NOMO-1 treated with dmso at 0.1 percent for 144 hours (cell line): ENCODE results near the gene ELF3.
"Not testable (repeated sequence)": the region's sequence is repeated elsewhere in the genome, so short reads cannot be mapped to it uniquely, and the experiment has no call there.

Source experiments
- DNase-seq: peaks from one replicate; lab custom pipeline; 2025; ENCODE audit not compliant: unreplicated experiment; lab: John Stamatoyannopoulos, UW

The ELF3 gene

DNA sequence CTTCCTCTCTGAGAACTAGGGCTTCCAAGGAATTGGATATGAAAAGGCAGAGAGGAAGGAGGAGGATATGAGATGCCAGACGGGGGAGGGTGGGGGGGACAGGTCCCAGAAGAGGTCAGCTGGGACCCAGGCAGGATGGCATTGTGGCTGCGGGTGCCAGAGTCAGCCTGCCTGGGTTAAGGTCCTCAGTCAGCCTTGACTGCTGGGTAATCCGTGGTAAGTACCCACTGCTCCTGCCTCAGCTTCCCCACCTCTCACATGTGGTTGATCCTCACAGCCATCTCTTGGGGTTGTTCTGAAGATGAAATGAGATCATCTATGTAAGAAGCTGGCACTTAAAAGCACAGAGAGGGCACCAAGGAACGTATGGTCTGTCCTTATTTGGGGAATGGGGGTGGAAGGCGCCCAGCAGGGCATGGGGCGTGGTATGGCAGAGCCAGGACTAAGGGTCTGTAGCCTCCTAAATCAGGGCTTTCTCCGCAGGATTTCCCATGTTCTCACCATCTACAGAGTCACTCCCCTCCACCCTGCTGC, 23.8 kb downstream of the ELF3 start:
- no peak for DNase-seq

DNA sequence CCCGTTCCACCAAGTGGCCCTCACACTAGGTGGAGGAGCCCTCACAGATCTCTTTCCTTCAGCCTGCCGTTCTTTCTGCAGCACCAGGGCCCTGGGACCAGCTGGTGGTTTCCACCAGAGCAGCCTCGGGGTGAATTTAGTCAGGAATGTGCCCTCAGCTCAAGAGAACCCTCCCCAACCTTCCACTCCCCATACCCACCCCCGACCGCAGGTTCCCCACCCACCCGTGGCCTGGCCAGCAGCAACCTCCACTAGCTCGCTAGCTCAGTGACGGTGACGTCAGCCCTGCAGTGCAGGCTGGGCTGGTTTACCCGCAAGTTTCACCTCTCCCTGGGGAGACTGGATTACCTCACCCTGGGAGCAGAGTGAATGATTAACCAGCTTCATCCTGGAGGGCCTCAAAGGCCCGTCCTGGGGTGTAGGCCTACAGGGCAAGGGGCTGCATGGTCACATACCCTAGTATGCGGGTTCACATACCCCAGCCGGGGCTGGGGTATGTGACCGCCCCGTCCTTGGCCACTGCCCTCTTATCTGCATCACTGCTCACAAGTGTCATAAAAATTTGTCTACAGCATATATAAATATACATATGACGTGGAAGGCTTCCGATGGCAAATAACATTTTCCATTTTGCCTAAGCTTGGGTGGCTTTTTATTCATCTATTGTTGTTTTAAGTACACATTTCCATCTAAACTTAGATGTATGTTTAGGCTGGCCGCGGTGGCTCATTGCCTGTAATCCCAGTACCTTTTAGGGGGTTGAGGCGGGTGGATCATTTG, 24.5 kb downstream of the ELF3 start:
- DNase-seq = no peak

DNA sequence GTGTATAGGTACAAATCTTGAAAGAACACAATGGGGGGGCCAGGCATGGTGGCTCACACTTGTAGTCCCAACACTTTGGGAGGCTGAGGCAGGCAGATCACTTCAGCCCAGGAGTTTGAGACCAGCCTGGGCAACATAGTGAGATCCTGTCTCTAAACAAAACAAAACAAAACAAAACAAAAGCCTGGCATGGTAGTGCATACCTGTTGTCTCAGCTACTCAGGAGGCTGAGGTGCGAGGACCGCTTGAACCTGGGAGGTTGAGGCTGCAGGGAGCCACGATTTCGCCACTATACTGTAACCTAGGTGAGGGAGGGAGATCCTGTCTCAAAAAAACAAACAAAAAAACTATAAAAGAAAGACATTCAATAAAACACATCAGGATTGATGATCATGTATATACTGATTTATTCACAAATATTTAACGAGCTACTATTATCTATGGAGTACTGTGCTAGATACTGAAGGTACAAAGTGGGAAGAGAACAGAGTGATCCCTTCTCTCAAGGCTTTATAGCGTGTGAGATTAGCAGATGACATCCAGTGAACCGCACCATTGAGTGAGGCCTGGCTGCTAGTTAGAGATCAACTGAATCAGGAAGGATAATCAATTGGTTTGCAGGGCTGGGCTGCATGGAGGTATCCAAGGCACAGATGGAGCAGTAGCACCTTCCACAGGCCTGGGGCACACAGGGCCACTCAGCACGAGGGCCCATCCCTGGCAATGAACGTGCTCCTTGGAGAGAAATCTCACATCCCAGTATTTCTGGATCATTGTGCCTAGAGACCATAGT, 26.4 kb downstream of the ELF3 start:
- no peak for DNase-seq

DNA sequence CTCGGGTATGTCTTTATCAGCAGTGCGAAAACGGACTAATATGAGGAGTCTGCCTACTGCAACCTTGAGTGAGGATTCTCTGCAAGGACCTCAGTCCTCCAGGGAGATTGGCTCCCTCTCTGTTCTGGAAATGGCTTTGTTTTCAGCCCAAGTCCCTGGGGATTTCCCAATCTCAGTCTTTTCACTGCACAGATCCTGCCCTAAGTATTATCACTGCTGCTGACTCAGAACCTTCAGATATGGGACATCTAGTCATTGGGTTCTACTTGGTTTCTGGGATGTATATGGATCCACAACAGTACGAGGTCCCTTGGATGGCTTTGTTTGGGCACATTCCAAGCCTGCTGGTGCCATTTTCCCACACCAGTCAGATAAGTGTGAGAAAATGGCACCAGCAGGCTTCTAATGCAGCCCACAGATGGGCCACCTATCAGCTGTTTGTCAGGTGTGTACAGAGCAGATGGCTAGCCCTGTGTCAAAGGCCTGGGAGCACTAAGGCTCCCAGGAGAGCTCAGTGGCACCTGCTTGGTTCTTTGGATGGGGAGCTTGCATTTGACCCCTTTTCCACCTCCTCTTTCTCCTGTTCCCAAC, 27.4 kb downstream of the ELF3 start:
- DNase-seq = no peak

DNA sequence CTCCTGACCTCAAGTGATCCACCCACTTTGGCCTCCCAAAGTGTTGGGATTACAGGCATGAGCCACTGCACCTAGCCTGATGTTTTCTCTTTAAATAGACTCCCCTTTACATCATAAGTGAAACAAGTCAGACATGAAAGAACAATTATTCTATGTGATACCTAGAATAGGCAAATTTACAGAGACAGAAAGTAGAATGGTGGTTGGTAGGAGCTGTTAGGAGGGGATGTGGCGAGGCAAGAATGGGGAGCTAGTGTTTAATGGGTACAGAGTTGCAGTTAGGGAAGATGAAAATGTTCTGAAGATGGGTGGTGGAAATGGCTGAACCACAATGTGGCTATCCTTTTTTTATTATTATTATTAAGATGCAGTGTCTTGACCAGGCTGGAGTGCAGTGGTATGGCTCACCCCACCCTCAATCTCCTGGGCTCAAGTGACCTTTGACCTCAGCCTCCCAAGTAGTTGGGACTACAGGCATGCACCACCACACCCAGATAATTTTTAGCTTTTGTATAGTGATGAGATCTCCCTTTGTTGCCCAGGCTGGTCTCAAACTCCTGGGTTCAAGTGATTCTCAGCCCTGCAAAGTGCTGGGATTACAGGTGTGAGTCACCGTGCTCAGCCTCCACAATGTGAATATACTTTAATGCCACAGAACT, 28.4 kb downstream of the ELF3 start:
- DNase-seq = no peak

DNA sequence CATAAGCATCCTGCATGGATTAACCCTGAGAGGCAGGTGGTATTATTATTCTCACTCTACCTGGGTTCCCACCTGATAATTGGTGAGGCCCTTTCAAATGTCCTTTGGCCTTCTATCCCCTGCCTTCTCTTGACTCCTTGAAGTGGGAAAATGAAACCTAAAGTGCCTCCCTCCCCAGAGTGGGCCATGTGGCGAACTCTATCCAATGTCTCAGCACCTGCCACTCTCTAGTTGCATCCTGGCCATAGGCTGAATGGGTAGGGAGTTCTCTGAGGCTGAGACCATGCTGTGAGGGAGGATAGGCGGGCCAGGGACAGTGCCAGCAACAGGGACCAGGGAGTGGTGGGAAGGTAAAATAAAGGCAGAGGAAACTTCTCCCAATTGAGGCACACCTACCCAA, 35.3 kb downstream of the ELF3 start:
- DNase-seq = no peak

DNA sequence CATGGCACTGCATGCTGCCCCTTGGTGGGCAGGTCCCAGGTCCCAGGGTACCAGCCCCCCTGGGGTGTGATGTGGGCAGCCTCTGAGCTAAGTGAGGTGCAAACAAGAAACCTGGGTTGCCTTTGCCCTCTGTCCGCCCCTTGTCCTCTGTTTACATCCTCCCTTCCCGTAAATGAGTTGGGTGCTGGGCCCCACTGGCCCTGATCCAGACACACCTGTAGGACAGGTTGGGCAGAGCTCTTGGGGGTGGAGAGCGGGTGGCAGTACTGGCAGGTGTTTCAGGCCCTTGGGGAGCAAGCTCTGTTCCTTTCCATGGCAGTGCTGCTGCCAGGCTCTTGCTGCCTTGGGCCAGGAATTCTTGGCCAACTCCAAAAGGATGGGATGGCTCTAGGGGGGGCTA, 35.8 kb downstream of the ELF3 start:
- DNase-seq = no peak

DNA sequence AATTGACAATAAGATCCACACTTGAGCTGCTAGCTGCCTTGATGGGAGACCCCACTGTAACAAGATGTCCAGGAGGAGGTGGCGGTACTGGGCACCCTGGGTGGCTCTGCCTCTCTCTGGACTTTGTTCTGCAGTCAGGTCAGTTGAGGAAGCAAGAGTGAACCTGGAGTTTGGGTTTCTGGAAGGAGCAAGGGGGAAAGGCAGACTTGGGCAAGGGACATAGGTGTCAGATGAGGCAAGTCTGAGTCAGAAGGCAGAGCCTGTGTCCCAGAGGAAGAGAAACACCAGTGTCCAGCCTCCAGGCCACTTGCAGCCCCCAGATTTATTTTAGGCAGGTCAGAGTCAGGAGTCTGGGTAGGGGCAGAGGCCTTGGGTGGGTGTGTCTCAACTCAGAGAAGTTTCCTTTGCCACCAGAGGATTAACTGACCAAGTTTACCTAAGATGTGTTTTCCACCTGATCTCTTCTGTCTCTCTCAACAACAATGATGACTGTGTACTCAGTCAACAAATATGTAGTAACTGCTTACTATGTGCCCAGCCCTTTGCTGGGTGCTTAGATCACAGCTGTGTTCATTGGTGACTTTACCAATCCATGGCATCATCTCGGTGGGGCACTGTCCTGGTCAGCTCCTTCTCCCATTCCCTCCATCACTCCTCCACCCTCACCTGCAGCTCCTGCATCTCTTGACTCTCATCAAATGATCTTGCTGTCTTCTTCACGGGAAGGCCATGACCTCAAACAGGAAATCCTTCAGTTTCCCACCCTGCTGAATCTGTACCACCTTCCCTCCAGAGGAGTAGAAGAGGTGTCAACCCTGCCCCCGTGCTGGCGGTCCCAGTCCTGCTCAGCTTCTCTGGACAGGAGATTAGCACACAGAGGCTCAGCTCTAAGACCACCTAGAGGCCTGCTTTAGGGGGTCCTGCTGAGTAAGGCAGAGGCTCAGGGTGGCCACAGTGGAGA, 36.6 kb downstream of the ELF3 start:
- DNase-seq = no peak

DNA sequence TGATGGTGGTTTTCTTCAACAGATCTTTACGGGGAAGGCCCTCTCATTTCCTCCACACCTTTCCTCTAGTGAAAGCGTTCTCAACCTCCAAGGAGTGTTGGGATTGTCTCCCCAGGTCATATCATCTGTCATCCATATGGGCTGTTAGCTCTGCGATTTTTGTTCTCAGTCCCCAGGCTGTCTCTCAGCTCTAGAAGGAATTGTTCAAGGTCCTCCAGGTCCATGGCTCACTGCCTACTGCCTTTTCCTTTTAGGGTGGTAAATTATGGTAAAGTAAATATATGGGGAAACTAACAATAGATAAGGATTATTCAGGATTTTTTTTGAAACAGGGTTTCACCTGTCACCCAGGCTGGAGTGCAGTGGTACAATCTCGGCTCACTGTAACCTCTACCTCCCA, 37.6 kb downstream of the ELF3 start:
- DNase-seq = no peak

DNA sequence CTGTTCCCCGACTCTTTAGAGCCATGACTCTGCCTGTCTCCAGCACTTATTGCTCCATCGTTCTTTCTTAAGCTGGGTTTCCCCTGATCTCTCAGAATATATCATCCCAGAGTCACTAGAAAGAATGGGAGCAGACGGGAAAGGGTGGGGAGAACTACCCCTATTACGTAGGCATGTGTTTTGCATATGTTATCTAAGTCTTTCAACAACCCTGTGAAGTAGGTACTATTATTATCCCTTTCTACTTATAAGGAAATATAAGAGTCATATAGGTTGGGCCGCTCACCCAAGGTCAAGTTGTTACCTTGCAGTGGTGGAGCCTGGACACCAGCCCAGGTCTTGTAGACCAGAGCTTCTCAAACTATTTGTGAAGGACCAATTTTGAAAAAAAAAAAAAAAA, 38.7 kb downstream of the ELF3 start:
- DNase-seq = no peak

DNA sequence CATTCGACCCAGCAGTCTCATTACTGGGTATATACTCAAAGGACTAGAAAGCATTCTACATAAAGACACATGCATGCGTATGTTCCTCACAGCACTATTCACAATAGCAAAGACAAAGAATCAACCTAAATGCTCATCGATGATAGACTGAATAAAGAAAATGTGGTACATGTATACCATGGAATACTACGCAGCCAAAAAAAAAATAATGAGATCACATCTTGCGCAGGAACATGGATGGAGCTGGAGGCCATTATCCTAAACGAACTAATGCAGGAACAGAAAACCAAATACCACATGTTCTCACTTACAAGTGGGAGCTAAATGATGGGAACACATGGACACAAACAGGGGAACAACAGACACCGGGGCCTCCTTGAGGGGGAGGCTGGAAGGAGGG, 43.7 kb downstream of the ELF3 start:
- DNase-seq = no peak

DNA sequence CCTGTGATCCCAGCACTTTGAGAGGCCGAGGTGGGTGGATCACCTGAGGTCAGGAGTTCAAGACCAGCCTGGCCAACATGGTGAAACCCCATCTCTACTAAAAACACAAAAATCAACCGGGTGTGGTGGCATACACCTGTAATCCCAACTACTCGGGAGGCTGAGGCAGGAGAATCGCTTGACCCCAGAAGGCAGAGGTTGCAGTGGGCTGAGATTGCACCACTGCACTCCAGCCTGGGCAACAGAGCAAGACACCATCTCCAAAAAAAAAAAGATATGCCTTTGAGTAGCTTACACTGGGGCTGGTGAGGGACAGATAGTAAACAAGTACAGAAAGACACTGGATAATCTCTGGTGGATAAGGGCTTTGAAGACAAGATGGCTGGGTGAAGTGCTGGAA, 44.3 kb downstream of the ELF3 start:
- not testable (repeated sequence) for DNase-seq

DNA sequence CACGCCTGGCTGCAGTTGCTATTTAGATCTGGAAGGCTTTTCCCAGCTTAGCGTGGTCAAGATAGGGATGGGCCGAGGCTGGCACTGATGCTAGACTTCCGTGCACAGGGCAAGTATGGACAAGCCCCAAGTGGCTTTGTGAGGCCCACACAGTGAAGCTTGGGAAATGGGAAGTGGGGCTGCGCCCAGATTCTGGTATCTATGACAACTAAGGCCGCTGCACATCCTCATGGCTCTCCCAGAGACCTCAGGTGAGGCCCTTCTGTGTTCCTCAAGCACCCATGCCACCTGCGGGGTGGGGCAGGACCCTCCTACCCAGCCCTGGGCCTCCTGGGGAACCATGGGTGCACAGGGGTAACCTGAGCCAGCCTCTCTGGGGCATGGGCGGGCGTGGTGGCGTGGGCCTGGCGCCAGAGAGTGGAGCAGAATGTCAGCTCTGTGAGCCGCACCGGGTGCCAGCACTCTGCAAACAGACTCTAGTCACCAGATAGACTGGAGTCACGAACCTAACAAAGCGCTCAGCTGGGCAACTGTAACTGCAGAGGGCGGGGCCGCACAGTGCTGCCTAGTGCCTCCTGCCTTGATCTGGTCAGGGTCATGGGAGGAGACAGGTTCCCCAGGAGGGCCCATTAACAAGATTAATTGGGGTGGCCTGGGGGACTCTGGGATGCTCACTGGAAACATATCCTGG, 46.4 kb downstream of the ELF3 start:
- peak; percentile 9 for DNase-seq

DNA sequence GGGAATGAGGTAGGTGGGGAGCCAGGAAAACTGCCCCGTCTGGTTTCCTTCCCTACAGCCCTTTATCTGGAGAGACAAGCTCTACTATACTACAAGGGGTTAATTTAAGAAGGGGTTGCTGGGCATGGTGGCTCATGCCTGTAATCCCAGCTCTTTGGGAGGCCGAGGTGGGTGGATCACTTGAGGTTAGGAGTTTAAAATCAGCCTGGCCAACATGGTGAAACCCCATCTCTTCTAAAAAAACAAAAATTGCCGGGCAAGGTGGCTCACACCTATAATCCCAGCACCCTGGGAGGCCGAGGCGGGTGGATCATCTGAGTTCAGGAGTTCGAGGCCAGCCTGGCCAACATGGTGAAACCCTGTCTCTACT, 46.9 kb downstream of the ELF3 start:
- DNase-seq = not testable (repeated sequence)

DNA sequence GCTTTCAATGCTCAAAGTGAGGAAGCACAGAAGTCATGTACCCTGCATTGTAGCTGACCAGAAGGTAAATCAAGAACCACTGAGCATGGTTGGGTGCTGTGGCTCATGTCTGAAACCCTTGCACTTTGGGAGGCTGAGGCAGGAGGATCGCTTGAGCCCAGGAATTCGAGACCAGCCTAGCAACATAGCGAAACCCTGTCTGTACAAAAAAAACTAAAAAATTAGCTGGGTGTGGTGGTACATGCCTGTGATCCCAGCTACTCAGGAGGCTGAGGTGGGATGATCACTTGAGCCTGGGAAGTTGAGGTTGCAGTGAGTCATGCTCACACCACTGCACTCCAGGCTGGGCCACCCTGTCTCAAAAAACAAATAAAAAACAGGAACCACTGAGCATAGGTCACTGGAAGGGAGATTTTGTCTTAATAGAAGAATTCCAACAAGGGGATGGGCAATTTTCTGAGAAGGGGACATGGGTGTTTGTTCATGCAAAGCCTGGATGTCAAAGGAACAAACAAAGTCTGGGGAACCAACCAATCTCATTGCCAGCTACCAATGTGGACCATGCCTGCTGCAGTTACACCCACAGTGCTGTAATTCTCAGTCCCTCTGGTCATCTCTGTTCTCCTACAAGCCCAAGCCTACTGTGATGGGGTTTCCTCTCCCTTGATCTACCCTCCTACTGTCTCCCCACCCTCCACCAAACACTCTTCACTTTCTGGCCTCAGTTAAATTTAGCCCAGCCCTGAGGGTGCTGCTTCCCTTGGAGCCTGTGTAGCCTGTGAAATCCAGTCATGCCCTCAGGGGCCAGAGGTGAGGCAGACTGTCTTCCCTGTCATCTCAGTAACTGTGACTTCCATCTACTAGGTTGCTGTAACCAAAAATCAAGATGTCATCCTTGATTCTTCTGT, 47.9 kb downstream of the ELF3 start:
- DNase-seq = no peak

DNA sequence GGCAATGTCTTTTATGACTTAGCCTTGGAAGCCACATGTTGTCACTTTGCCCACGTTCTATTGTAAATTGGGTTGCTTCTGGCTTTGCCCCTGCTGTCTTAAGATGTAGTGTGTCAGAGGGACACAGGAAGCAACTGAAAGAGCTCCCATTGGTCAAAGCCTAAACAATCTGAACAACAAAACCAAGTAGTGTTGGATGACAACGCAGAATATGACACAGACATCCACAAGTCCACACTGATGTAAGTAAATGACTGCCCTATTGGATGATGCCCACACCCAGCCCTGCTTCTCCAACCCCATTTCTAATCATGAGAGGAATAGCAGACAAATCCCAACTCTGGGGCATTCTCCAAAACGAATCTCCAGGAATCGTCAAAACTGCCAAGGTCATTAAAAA, 50.7 kb downstream of the ELF3 start:
- DNase-seq = no peak

DNA sequence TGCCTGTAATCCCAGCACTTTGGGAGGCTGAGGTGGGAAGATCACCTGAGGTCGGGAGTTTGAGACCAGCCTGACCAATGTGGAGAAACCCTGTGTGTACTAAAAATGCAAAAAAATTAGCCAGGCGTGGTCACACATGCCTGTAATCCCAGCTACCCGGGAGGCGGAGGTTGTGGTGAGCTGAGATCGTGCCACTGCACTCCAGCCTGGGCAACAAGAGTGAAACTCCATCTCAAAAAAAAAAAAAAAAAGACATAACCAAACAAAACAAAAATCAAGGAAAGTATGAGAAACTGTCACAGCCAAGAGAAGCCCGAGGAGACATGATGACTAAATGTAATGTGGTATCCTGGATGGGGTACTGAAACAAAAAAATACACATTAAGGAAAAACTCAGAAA, 51.4 kb downstream of the ELF3 start:
- not testable (repeated sequence) for DNase-seq

DNA sequence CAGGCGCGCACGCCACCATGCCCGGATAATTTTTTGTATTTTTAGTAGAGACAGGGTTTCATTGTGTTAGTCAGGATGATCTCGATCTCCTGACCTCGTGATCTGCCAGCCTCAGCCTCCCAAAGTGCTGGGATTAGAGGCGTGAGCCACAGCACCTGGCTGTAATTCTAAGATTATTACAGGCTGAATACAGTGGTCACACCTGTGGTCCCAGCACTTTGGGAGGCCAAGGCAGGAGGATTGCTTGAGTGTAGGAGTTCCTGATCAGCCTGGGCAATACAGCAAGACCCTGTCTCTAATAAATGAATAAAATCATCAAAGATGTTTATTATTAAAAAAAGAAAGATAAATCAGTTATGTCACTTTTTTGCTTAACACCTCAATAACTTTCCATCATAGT, 52.2 kb downstream of the ELF3 start:
- not testable (repeated sequence) for DNase-seq

DNA sequence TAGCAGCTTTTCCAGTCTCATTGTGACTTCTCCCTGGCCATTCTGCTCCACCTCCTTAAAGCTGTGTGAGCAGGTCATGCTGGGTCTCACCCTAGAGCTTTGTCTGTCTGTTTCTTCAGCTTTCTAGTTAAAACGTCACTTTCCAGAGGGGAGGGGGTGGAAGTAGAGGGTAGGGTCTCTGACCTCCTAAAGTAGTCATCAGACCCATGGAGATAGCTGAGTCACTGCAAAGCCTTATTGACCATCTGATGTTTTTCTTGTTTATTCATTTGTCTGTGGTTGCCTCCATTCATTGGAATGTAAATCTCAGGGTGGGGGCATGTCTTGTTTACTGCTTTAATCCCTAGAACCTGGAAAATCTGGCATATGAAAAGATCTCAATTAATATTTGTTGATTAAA, 52.7 kb downstream of the ELF3 start:
- no peak for DNase-seq
